Measurements from ENCODE around the gene PRKCA.

PRKCA gene

GRCh38 chr17:66511135-66511534 lies 208.7 kb downstream of the PRKCA start:
- no peak for DNase-seq (ENCODE audit: low spot score)
- ChIA-PET POLR2A (ENCODE audit: low non-redundant PET) (no interaction called here), CTCF (no interaction called here)
- no peak overlapping the region for H3K27ac ChIP-seq
- TF ChIP-seq CTCF (conservative IDR thresholded peaks at IDR 0.05; ENCODE audit: low read depth), result no peak

GRCh38 chr17:66514227-66514806 lies 211.9 kb downstream of the PRKCA start:
- TF ChIP-seq CTCF (conservative IDR thresholded peaks at IDR 0.05; ENCODE audit: low read depth), result no peak
- ChIA-PET POLR2A (ENCODE audit: low non-redundant PET) (no interaction called here), CTCF (interaction anchor here (0.6 kb wide), 1 partner anchor 584 kb away, joined by 3 read pairs; no protein-coding TSS in a partner anchor)
- no peak overlapping the region for H3K27ac ChIP-seq
- DNase-seq (ENCODE audit: low spot score), result no peak

- ChIA-PET CTCF (interaction anchor here (0.6 to 0.7 kb wide), 2 partner anchors 17 to 177 kb away, joined by 3 to 8 read pairs; no protein-coding TSS in a partner anchor), POLR2A (ENCODE audit: low non-redundant PET) (no interaction called here)
- TF ChIP-seq CTCF (conservative IDR thresholded peaks at IDR 0.05; ENCODE audit: low read depth), result no peak
- H3K27ac ChIP-seq, result no peak overlapping the region
- DNase-seq (ENCODE audit: low spot score), result no peak
Measured at GRCh38 chr17:66515974-66516373, 213.6 kb downstream of the PRKCA start.

GRCh38 chr17:66517336-66518009 lies 215.1 kb downstream of the PRKCA start:
- ChIA-PET POLR2A (ENCODE audit: low non-redundant PET) (no interaction called here), CTCF (no interaction called here)
- no peak overlapping the region for H3K27ac ChIP-seq
- DNase-seq (ENCODE audit: low spot score), result no peak
- no peak for TF ChIP-seq CTCF (conservative IDR thresholded peaks at IDR 0.05; ENCODE audit: low read depth)

GRCh38 chr17:66518108-66518507 lies 215.7 kb downstream of the PRKCA start:
- CTCF ChIA-PET, result interaction anchor here (0.7 kb wide), 1 partner anchor 107 kb away, joined by 4 read pairs; no protein-coding TSS in a partner anchor
- POLR2A ChIA-PET (ENCODE audit: low non-redundant PET), result no interaction called here
- TF ChIP-seq CTCF (conservative IDR thresholded peaks at IDR 0.05; ENCODE audit: low read depth), result no peak
- DNase-seq (ENCODE audit: low spot score), result no peak
- H3K27ac ChIP-seq, result no peak overlapping the region

GRCh38 chr17:66518677-66519076 lies 216.3 kb downstream of the PRKCA start:
- no peak for DNase-seq (ENCODE audit: low spot score)
- ChIA-PET POLR2A (ENCODE audit: low non-redundant PET) (no interaction called here), CTCF (interaction anchor here (0.7 kb wide), 1 partner anchor 107 kb away, joined by 4 read pairs; no protein-coding TSS in a partner anchor)
- no peak for TF ChIP-seq CTCF (conservative IDR thresholded peaks at IDR 0.05; ENCODE audit: low read depth)
- no peak overlapping the region for H3K27ac ChIP-seq
